GM12878 (cell line): ENCODE measurements around the gene SHROOM3. TPM values are rescaled to one million over a fixed set of nuclear protein-coding genes. Genes with fewer than 3 reads are reported as not detected.

Source experiments
- ATAC-seq: fragments of 200-7000 bp; cut with Tn5 transposase; 3 replicates; pipeline ENCODE4 v1.9.1; 2020; ENCODE audit warnings: mild to moderate bottlenecking, moderate library complexity
- BruUV-seq: library from RNA; stranded (reverse); fragments of 400-500 nt; replicated peaks from 2 replicates; lab custom pipeline; 2021; lab: Mats Ljungman, UMichigan
- CTCF ChIA-PET: fragments of 300-600 bp; sonication (Branson Sonifier 250); formaldehyde crosslinking; extraction: SDS; loops from one replicate; lab custom pipeline; 2021; ENCODE audit warnings: inconsistent platforms; lab: Yijun Ruan, JAX
- POLR2A ChIA-PET: fragments of 350-600 bp; formaldehyde crosslinking; extraction: SDS; loops from one replicate; lab custom pipeline; 2021; ENCODE audit warnings: inconsistent platforms; lab: Charles Lee
- RAD21 ChIA-PET: fragments of 300-600 bp; sonication (Branson Sonifier 250); formaldehyde crosslinking; loops from one replicate; lab custom pipeline; 2023; ENCODE audit warnings: antibody characterized with exemption; ENCODE audit not compliant: unreplicated experiment; lab: Charles Lee
- SMC1A ChIA-PET: fragments of 300-600 bp; sonication (Branson Sonifier 250); formaldehyde crosslinking; loops from one replicate; lab custom pipeline; 2023; ENCODE audit not compliant: unreplicated experiment, uncharacterized antibody; lab: Charles Lee
- DNase-seq: peaks from one replicate; pipeline ENCODE4 v3.0.0-alpha.2; 2011; ENCODE audit warnings: low read depth, low spot score
- FAIRE-seq: peaks from 3 replicates; lab custom pipeline; 2011; peaks lifted over from hg19 to GRCh38; lab: Jason Lieb, UNC
- H2AFZ ChIP-seq: 2 replicates; pipeline ENCODE4 v1.6.0; 2011; ENCODE audit warnings: low read depth, low read length, control low read depth; ENCODE audit not compliant: control insufficient read depth
- H3K27ac ChIP-seq: 2 replicates; pipeline ENCODE4 v1.5.1; 2011; ENCODE audit warnings: control low read depth; ENCODE audit not compliant: control insufficient read depth, insufficient read depth
- H3K27me3 ChIP-seq, 2 experiments: replicated peaks in 1 of 2; 2 replicates each; pipeline versions ENCODE4 v1.6.0 to v1.6.1; 2011; ENCODE audit warnings: low read length in 1 of 2; ENCODE audit not compliant: control insufficient read depth in 2 of 2, insufficient read depth in 2 of 2
- H3K36me3 ChIP-seq, 2 experiments: 2 replicates each; pipeline ENCODE4 v1.5.1; 2011; ENCODE audit warnings: low read length in 1 of 2; ENCODE audit not compliant: control insufficient read depth in 2 of 2, insufficient read depth in 2 of 2
- H3K4me1 ChIP-seq: 2 replicates; pipeline ENCODE4 v1.6.1; 2011; ENCODE audit warnings: mild to moderate bottlenecking, low read length, moderate library complexity, mixed read lengths; ENCODE audit not compliant: control insufficient read depth, insufficient read depth
- H3K4me2 ChIP-seq: 2 replicates; pipeline ENCODE4 v1.6.0; 2011; ENCODE audit warnings: control low read depth; ENCODE audit not compliant: control insufficient read depth, insufficient read depth
- H3K4me3 ChIP-seq: fragments of 200-600 bp; sonication (generic); 2 replicates; pipeline ENCODE4 v1.5.1; 2016
- H3K79me2 ChIP-seq: 2 replicates; pipeline ENCODE4 v1.6.0; 2011; ENCODE audit warnings: low read length; ENCODE audit not compliant: control insufficient read depth, insufficient read depth
- H3K9ac ChIP-seq: 2 replicates; pipeline ENCODE4 v1.8.0; 2011; ENCODE audit warnings: low read length, control low read depth, mixed read lengths; ENCODE audit not compliant: control insufficient read depth, insufficient read depth
- H3K9me3 ChIP-seq: replicated peaks from 3 replicates; pipeline ENCODE4 v1.5.1; 2011; ENCODE audit warnings: mild to moderate bottlenecking, low read length; ENCODE audit not compliant: control insufficient read depth, insufficient read depth
- H4K20me1 ChIP-seq: 2 replicates; pipeline ENCODE4 v1.6.0; 2011; ENCODE audit not compliant: control insufficient read depth, insufficient read depth
- BACH1 ChIP-seq: fragments of 450-650 bp; IDR thresholded peaks from 2 replicates; pipeline ENCODE4 v1.6.1; 2017; ENCODE audit warnings: mild to moderate bottlenecking, borderline replicate concordance
- DPF2 ChIP-seq: fragments of 450-650 bp; IDR thresholded peaks from 2 replicates; pipeline ENCODE4 v1.6.1; 2017; ENCODE audit warnings: mild to moderate bottlenecking
- EGR1 ChIP-seq, 2 experiments: IDR thresholded peaks; 1 replicate in 1 of 2; 2 replicates in 1 of 2; pipeline ENCODE4 v1.6.1; 2011 to 2012; ENCODE audit warnings: low read depth in 2 of 2, low read length in 2 of 2, borderline replicate concordance in 1 of 2, mild to moderate bottlenecking in 1 of 2, moderate library complexity in 1 of 2
- HDAC6 ChIP-seq: fragments of 200-600 bp; sonication (generic); IDR thresholded peaks from one replicate; pipeline ENCODE4 v1.8.0; 2017; ENCODE audit warnings: antibody characterized with exemption; ENCODE audit not compliant: unreplicated experiment
- IRF4 ChIP-seq: IDR thresholded peaks from 2 replicates; pipeline ENCODE4 v1.6.1; 2011; ENCODE audit warnings: low read depth, low read length
- NRF1 ChIP-seq: conservative IDR thresholded peaks from 2 replicates; pipeline ENCODE4 v1.6.1; 2011; ENCODE audit warnings: mild to moderate bottlenecking, low read depth, low read length, improper control_type of control experiment
- RBBP5 ChIP-seq: fragments of 200-600 bp; sonication (generic); conservative IDR thresholded peaks from 2 replicates; pipeline ENCODE4 v1.6.1; 2016
- ZNF384 ChIP-seq: IDR thresholded peaks from 2 replicates; pipeline ENCODE4 v1.6.1; 2012; ENCODE audit warnings: low read depth, mild to moderate bottlenecking, low read length, improper control_type of control experiment, borderline replicate concordance
- WGBS: methylation state at CpG from one replicate; pipeline ENCODE4 v1.1.6; 2016; ENCODE audit warnings: low lambda C conversion rate; ENCODE audit not compliant: insufficient replicate concordance, insufficient coverage; ENCODE audit errors: missing lambda C conversion rate; 5-methylcytosine and 5-hydroxymethylcytosine counted together
- in situ Hi-C: fragments of 300-500 bp; cut with MboI; formaldehyde crosslinking; loops from 9 replicates; pipeline ENCODE4 v1.14.3; 2018; ENCODE audit warnings: mixed read lengths
- intact Hi-C: fragments of 100-400 bp; cut with micrococcal nuclease; formaldehyde crosslinking; loops from one replicate; pipeline ENCODE4 v1.14.2; 2022; ENCODE audit not compliant: unreplicated experiment
- polyA plus RNA-seq, 11 experiments: library from polyadenylated mRNA; depleted of rRNA in 4 of 11; unstranded in 6 of 11; stranded (reverse) in 5 of 11; fragments of >200 nt; fragmentation: Nextera tagmentation in 4 of 11; fragmentation: Illumina TruSeq in 1 of 11; extraction: Ambion mirVana in 4 of 11; extraction: Trizol in 1 of 11; gene quantifications; 1 replicate in 1 of 11; 2 replicates in 10 of 11; pipeline versions ENCODE4 v1.2.1 to v1.2.3, GENCODE V29; 2011 to 2016; ENCODE audit warnings: inconsistent platforms in 2 of 11, missing spikeins in 2 of 11, low read depth in 1 of 11
- total RNA-seq, 4 experiments: library from RNA; depleted of rRNA in 3 of 4; stranded (reverse); fragments of >200 nt in 3 of 4; fragmentation: Illumina TruSeq in 1 of 4; extraction: Trizol in 1 of 4; gene quantifications; 2 replicates each; pipeline versions ENCODE4 v1.2.1 to v1.2.3, GENCODE V29; 2013 to 2021
- TF ChIP-seq, protein P1 (sequence below): IDR thresholded peaks from 2 replicates; pipeline ENCODE4 v1.6.1; 2011; ENCODE audit warnings: low read depth, mild to moderate bottlenecking, low read length, moderate library complexity, borderline replicate concordance; ENCODE audit errors: extremely low read depth

The SHROOM3 gene
- total and polyA plus RNA-seq, 10 of the 15 experiments (the other 5 are each of a cell fraction or from before 2014, with no cell fraction given): under 0.01 to 0.29 (median 0.08) TPM; not detected in 1

DNA sequence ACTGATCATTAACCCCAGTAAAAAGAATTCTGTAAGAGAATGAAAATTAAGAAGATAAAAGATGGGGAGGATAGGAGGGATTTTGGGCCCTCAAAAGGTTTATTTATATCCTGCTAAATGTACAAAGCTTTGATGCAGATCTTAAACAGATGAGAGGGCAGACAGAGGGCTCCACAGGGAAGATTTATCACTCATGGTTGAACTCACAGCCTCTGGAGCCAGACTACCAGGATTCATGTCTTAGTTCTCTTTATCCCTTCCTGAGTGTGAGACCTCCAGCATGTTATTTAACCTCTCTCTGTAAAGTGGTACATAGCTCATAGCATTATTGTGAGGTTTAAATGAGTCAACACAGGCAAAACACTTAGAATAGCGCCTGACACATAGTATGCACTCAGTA, 388.5 kb downstream of the SHROOM3 start:
- in situ Hi-C loops: no loop called here
- Histone ChIP-seq H3K9me3 (no peaks in the 10 kb centered on the region), H3K9ac (no peak overlapping the region), H3K27me3 (no peaks in the 10 kb centered on the region), H3K36me3 (no peaks in the 10 kb centered on the region), H3K27ac (no peak overlapping the region), H4K20me1 (no peaks in the 10 kb centered on the region), H3K79me2 (no peaks in the 10 kb centered on the region), H2AFZ (no peak overlapping the region), H3K4me2 (no peak overlapping the region), H3K4me3 (no peak overlapping the region), H3K4me1 (no peaks in the 10 kb centered on the region)
- RAD21 ChIA-PET: no interaction called here
- DNase-seq (no peak), ATAC-seq (no peak), FAIRE-seq (no peak)
- TF ChIP-seq, protein P1, sequence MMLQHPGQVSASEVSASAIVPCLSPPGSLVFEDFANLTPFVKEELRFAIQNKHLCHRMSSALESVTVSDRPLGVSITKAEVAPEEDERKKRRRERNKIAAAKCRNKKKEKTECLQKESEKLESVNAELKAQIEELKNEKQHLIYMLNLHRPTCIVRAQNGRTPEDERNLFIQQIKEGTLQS: no peak
- no peak for TF ChIP-seq EGR1 (IDR thresholded peaks at IDR 0.05; ENCODE audit: borderline replicate concordance in 1 of 2, low read depth in 2 of 2, low read length in 2 of 2)
- no peak for TF ChIP-seq RBBP5
- no peak for TF ChIP-seq ZNF384
- intact Hi-C loops: no loop called here
- POLR2A ChIA-PET: no interaction called here
- CTCF ChIA-PET: interaction anchor here (0.6 kb wide), 1 partner anchor 846 kb away, joined by 3 read pairs; no protein-coding TSS in a partner anchor
- SMC1A ChIA-PET: no interaction called here
- 0% methylated on average over 1 of the region's 1 CpG for WGBS
- BruUV-seq: no TSS peak

GRCh38 chr4:76830612-76830963, 395.6 kb downstream of the SHROOM3 start:
- H3K4me2 ChIP-seq: no peak overlapping the region
- intact Hi-C loops: no loop called here
- RAD21 ChIA-PET: no interaction called here
- WGBS: 96% methylated on average over 4 of the region's 4 CpGs
- DNase-seq: no peak
- H2AFZ ChIP-seq: no peak overlapping the region
- FAIRE-seq: no peak
- no peaks in the 10 kb centered on the region for H3K36me3 ChIP-seq
- H3K79me2 ChIP-seq: no peaks in the 10 kb centered on the region
- in situ Hi-C loops: no loop called here
- no peaks in the 10 kb centered on the region for H3K4me1 ChIP-seq
- no peaks in the 10 kb centered on the region for H4K20me1 ChIP-seq
- CTCF ChIA-PET: no interaction called here
- ATAC-seq: no peak
- no peak overlapping the region for H3K9ac ChIP-seq
- TF ChIP-seq DPF2: no peak
- no peak for TF ChIP-seq IRF4
- TF ChIP-seq BACH1: no peak
- no peak for TF ChIP-seq HDAC6
- no peak for TF ChIP-seq NRF1
- SMC1A ChIA-PET: no interaction called here
- POLR2A ChIA-PET: no interaction called here
- no TSS peak for BruUV-seq
- no peak overlapping the region for H3K4me3 ChIP-seq
- no peak overlapping the region for H3K27ac ChIP-seq
- H3K9me3 ChIP-seq: no peaks in the 10 kb centered on the region
- H3K27me3 ChIP-seq: no peaks in the 10 kb centered on the region
